Dermis microvascular lymphatic vessel endothelial cell (primary cell): Measurements from ENCODE around the gene BCAS4. TPM values are rescaled to one million over a fixed set of nuclear protein-coding genes. Genes with fewer than 3 reads are reported as not detected.
"Not testable (repeated sequence)": the region's sequence is repeated elsewhere in the genome, so short reads cannot be mapped to it uniquely, and the experiment has no call there.

Source experiments
- DNase-seq, 2 donors: peaks; one replicate each; pipeline versions ENCODE4 v3.0.0 to v3.0.0-alpha.2; 2010; ENCODE audit warnings: low read depth in 2 of 2
- total RNA-seq: library from RNA; depleted of rRNA; stranded (reverse); fragments of >200 nt; gene quantifications from 2 replicates; pipeline ENCODE4 v1.2.1, GENCODE V29; 2014

Gene BCAS4
- total RNA-seq, 1 donor from 2014 or later = 1.5 TPM

DNA sequence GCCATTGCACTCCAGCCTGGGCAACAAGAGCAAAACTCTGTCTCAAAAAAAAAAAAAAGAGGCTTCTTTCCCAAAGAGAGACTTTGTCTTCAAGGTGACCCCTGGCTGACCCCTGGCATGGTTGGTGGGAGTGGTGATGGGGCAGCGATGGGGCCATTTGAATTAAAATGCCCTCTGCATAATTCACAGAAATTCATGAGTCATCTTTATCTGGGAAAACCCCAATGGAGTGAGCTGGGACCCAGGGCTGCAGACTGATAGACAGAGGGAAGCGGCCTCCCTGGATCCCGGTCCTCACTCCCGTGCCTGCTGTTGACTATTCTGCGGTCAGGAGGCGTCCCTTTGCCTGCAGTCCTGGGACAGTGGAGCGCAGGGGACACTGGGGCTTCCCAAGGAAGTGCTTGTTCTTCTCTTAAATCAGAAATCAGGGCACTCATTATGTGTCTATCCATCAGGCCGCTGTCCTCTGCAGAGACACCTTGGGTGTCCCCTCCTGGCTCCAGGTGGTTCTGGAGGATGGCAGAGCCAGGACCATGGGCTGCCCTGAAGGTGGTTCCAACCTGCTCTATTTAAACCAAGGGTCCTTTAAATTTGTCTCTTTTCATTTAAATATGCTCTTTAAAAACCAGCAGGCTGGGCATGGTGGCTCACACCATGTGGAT is 23.3 kb upstream of the BCAS4 start:
- DNase-seq = not testable (repeated sequence)

DNA sequence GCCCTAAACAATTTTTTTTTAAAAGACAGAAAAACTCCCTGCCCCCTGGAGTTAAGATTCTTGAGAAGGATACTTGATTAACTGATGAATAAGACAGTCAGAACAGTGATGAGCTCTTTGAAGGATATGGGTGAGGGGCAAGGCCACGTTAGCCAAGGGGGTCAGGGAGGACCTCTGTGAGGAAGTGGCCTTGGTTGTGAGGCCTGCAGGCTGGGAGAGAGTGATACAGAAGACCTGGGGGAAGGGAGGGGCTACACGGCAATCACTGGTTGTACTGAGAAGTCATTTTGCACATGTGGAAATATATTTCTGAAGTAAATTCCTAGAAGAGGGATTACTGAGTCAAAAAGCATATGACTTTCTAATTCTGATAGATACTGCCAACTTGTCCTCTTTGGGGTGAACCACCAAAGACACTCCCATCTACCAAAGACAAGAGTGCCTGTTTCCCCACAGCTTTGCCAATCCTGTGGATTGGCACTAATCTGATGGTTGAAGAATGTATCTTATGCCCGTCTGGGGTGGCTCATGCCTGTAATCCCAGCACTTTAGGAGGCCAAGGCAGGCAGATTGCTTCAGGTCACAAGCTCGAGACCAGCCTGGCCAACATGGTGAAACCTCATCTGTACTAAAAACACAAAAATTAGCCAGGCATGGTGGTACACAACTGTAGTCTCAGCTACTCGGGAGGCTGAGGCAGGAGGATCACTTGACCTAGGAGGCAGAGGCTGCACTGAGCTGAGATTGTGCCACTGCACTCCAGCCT is 22.3 kb upstream of the BCAS4 start:
- no peak for DNase-seq

DNA sequence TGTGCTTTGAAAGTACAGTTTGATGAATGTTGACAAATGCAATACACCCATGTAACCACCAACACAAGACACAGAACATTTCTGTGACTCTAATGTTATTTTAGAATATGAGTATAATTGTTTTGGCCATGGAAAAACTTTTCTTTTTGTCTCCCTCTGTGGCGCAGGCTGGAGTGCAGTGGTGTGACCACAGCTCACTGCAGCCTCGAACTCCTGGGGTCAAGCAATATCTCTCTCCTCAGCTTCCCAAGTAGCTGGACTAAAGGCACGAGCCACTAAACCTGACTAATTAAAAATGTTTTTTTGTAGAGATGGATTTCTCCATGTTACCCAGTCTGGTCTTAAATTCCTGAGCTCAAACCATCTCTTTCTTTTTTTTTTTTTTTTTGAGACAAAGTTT is 20.3 kb upstream of the BCAS4 start:
- DNase-seq = no peak

DNA sequence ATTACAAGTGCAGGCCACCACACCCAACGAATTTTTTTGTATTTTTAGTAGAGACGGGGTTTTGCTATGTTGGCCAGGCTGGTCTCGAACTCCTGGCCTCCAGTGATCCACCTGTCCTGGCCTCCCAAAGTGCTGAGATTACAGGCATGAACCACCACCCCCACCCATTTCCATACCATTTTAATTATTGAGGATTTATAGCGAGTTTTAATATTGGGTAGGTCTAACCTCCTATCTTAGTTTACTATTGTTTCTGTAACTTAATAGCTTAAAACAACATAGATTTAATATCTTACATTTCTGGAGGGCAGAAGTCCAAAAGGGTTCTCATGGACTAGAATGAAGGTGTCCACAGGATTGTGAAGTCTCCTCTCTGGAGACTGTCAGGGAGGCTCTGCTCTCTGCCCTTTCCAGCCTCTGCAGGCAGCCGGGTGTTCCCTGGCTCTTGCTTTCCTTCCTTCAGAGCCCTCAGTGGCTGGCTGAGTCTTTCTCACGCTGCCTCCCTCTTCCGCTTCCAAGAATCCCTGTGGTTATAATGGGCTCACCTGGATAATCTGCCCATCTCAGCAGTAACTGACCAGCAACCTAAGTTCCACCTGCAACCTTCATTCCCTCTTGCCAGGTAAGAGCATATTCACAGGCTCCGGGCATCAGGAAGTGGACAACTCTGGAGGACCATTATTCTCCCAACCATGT is 18.6 kb upstream of the BCAS4 start:
- DNase-seq = no peak

DNA sequence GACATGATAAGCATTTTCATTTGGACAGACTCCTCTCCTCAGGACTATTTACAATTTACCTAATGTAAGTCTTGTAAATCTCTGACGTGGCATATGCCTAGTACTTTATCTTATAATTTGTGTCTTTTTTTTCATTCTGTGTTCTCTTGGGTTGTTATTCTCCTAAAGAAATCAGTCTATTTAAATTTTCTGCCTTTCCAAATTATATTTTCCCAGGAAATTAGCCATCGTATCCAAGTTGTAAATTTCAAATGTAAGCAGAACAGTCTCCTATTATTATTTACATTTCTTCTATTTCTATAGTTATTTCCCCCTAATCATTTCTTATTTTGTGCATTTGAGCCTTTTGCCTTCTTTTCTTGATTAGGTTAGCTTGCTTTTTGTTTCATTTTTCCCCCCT is 17.5 kb upstream of the BCAS4 start:
- no peak for DNase-seq

DNA sequence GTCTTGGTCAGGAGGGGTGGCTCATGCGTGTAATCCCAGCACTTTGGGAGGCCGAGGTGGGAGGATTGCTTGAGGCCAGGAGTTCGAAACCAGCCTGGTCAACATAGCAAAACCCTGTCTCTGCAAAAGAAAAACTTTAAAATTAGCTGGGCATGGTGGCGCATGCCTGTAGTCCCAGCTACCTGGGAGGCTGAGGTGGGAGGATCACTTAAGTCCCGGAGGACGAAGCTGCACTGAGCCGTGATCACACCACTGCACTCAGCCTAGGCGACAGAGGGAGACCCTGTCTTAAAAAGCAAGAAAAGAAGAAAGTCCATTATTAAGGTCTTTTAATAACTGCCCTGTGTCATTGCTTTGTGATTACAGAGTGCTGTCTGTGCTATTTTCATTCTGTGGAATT is 15.9 kb upstream of the BCAS4 start:
- DNase-seq = not testable (repeated sequence)

DNA sequence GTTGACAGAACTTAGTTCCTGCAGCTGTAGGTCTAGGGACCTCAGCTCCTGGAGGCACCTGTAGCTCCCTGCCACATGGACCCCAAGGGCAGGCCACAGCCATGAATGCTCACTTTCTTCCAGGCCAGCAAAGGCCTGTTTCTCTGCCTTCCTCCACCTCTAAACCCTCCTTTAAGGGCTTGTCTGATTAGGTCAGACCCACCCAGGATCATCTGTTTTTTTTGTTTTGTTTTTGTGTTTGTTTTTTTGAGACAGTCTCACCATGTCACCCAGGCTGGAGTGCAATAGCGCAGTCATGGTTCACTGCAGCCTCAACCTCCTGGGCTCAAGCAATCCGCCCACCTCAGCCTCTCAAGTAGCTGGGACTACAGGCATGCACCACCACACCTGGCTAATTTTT is 11.5 kb upstream of the BCAS4 start:
- DNase-seq = no peak

DNA sequence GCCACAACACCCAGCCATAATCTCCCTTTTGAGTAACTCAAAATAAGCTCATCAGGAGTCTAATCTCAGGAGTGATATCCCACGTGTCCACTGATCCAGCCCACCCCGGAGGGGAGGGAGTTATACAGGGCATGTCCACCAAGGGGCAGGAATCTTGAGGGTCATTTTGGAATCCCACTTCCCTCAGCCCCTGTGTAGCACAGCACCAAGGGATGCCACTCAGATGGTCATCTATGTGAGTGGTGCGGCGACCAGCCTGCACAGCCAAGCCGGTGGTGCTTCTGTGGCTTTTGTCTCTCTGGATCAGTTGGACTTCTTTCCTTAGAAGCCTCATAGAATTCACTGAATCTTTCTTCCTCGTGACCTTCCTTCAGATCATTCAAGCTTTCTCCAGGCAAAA is 11.0 kb upstream of the BCAS4 start:
- DNase-seq = no peak

DNA sequence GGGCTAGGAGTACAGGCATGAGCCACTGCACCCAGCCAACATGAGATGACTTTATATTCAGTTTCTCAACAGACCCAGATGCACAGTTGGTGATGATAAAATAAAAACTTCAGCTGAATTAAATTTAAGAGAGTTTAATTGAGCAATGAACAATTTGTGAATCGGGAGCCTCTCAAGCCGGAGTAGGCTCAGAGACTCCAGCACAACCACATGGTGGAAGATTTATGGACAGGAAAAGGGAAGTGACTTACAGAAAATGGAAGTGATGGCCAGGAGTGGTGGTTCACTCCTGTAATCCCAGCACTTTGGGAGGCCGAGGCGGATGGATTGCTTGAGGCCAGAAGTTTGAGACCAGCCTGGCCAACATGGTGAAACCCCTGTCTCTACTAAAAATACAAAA is 10.4 kb upstream of the BCAS4 start:
- no peak for DNase-seq

DNA sequence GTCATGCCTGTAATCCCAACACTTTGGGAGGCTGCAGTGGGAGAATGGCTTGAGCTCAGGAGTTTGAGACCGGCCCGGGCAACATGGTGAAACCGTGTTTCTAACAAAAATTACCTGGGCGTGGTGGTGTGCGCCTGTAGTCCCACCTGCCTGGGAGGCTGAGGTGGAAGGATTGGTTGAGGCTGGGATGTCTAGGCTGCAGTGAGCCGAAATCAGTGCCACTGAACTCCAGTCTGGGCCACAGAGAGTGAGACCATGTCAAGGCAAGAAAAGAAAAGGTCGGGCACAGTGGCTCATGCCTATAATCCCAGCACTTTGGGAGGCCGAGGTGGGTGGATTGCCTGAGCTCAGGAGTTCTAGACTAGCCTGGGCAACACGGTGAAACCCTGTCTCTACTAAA is 8.2 kb upstream of the BCAS4 start:
- no peak for DNase-seq

DNA sequence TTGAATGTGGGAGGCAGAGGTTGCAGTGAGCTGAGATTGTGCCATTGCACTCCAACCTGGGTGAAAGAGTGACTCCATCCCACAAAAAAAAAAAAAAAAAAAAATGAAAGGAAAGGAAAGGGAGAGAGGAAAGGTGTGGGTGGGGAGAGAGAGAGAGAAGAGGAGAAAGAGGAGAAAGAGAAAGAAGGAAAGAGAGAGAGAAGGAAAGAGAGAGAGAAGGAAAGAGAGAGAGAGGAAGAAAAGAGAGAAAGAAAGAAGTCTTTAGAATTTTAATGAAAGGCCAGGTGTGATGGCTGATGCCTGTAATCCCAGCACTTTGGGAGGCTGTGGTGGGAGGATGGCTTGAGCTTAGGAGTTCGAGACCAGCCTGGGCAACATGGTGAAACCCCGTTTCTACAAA is 7.7 kb upstream of the BCAS4 start:
- DNase-seq = no peak

DNA sequence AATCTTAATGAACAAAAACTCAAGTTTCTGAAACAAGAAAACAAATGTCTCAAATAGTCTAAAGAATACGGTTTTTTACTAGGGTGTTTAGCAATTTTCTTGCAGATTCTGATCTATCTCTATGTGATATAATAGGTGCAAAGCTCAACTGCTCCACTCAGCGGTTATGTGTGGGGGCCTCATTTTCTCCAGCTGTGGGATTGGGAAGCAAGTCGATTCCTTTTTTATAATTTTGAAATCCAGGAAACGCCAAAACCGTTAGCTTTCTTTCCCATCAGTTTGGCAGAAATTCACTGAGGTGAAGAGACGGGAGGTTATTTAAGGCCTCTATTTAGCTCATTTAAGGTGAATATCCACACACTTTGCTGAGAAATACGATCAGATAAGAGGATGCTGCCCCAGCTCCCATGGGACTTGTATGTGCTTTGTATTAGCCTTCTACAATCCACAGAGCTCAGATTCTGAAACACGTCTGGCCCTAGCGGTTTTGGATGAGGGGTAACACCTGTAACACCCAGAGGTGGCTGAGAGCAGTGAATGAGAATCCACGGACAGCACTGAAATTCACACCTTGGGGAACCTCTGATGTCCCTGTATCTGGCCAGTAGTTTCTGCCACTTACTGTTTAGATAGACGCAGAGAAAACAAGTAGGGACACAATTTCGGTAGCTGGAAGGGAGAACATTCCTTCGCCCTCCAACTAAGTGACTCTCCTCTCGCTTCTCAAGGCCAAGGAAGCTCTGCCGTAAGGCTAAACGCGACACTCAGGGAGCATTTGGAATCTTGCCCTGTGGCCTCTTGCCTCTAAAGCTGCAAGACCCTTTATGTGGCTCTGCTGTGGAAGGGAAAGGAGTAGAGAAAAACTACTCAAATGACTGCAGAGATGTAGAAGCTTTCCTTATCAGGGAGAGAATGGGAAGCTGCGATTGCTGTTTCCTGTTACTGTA is 6.5 kb upstream of the BCAS4 start:
- no peak for DNase-seq

DNA sequence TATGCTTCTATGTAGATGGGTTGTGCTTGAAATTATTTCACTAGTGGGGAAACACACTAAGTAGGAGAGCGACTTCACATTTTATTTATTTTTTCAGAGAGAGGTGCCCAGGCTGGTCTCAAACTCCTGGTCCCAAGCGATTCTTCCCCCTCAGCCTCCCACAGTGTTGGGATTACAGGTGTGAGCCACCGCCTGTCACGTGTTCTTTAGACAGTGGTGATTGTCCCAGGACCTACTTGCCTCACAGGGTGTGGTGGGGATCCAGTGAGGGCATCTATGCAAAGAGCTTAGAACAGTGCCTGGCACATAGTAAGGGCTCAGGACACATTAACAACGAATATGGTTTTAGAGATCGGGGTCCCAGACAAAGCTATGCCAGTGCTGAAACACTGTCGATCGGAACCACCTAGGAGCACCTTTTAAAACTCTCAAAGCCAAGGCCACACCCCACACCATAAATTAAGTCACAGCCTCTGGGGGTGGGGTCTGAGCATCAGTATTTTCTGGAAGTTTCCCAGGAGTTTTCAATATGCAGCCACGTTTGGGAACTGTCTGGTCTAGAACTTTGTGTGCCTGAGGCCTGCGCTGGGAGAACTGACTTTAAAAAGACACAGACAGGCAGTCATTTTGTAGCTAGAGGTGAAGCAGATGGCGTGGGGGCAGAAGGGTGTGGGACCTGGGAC is 4.8 kb upstream of the BCAS4 start:
- no peak for DNase-seq

DNA sequence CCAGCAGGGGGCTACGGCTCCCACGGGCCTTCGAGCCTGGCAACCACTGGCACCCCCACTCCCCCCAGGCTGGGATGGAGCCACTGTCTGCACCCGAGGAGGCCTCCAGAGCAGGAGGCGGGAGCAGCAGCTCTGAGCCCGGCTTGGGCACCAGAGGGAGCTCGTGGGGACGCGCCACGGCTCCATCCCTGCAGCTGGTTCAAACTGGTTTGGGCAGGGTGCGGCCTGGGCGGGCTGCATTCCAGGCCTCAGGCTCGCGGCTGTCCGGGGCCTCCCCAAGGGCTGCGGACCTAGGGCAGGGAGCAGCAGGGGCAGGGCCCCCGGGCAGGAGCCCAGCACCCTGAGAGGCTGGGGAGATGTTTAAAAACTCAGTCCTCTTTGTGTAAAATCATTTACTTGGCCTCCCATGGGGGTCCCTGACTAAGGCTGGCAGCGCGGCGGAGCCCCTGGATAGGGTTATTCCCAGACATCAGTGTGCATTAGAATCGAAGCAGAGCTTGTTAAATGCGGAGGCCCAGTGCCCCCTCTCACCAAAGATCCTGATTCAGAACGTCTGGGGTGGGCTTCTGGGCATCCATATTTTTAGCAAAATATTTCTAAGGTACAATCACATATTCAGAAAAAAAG is 4.1 kb upstream of the BCAS4 start:
- peak; percentile 40 to 67 for DNase-seq

DNA sequence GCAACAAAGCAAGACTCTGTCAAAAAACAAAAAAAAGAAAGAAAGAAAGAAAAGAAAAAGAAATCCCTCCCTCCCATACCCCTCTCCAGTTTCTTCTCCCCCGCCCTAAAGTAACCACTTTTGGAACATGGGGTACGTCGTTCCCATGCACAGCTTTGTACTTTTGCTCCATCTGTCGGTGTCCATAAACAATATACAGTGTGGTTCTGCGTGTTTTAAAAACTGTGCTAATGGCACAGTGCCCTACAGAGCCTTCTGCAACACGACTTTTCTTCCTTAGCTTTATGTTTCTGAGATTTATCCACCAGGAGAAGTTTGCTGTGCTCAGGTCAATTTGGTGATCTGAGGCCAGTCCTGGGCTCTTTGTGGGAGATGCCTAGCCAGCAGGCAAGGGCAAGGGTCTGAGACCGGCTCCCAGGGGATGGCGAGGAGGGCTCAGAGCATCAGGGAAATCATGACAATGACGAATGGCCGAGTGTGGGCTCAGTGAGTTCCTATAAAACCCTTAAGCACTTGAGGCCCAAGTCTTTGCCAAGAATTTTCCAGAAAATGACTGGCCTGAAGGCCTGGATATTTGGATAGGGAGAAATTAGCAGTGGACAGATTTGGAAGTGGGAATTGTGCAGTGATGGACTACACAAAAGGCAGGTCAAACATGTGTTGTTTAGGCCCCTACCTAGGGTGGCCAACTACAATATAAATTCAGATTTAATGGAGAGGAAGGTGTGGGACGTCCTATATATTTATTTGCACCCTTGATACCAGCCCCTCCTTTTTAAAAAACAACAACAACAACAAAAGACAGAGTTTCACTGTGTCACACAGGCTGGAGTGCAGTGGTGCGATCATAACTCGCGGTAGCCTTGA is 1.9 kb upstream of the BCAS4 start:
- DNase-seq = no peak

DNA sequence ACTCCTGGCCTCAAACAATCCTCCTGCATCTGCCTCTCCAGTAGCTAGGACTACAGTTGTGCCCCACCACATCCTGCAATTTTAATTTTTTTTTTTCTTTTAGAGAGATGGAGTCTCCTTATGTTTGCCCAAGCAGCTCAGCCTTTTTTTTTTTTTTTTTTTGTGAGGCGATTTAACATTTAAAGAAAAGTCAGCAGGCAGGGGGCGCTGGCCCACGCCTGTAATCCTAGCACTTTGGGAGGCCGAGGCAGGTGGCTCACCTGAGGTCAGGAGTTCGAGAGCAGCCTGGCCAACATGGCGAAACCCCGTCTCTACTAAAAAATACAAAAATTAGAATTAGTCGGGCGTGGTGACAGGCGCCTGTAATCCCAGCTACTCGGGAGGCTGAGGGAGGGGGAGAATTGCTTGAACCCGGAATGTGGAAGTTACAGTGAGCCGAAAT is 1.3 kb upstream of the BCAS4 start:
- DNase-seq = peak; percentile 6 to 42

DNA sequence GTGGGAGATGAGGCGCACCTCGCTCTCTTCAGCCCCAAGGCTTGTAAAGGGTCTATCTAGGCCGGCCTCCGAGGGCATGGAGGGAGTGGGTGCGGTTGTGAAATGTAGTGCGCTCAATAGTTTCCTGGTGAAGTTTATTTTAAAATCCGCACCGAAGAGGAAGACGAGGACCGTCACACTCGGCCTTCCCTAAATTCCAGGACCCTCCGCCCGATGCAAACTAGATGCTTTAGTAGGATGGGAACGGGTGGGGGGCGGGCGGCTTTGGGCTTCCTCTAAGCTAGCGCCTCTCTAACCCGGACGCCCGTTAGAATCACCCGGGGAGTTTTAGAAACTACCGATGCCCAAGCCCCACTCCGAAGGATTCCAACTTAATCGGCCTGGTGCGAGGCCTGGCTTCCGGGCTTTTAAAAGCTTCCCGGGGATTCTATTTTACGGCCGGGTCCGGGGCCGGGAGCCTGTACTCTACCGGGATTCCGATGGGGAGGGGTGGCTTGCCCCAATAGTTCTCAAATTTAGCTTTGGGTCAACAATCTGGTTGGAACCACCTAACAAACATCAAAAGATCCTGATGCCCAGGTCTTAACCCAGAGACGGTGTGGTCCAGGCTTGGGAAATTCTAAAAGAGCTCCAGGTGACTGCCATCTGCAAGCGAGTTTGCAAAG is 548 bp upstream of the BCAS4 start:
- DNase-seq = no peak

DNA sequence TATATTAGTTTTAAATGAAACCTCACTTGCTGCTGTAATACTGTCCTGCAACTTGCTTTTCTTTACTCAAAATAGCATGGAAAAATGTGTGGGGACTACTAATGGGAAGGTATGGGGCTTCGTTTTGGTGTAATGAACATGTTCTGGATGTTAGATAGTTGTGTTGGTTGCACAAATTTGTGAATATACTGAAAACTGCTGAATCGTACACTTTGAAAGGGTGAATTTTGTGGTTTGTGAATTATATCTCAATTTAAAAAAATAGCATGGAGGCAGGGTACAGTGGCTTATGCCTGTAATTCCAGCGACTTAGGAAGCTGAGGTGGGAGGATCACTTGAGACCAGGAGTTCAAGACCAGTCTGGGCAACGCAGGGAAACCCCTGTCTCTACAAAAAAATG is 2.3 kb downstream of the BCAS4 start:
- DNase-seq = no peak

DNA sequence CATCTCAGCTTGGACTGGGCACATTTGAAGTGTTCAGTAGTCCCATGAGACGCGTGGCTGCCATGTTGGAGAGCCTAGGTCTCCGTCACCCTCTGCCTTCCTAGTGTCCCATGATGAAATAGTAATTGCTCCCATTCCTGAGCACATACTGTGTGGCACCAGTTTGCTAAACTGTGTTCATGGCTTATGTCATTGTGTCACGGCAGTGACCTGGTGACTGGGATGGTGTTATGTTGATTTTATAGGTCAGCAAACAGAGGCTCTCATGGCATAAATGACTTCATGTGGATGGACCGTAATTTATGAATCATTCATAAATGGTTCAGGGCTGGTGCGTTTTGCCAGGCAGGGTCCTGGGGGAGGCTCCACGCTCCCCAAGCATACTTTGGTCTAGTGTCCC is 3.8 kb downstream of the BCAS4 start:
- no peak for DNase-seq
